C4-2B (cell line): Measurements from ENCODE around the gene TSPAN9.

Source experiments
- ZFX ChIP-seq: fragments of 450-650 bp; IDR thresholded peaks from 2 replicates; pipeline ENCODE4 v1.6.1; 2017
- TF ChIP-seq, protein P1 (sequence below): fragments of 450-650 bp; conservative IDR thresholded peaks from 2 replicates; pipeline ENCODE4 v1.5.1; 2017; ENCODE audit warnings: mild to moderate bottlenecking

DNA sequence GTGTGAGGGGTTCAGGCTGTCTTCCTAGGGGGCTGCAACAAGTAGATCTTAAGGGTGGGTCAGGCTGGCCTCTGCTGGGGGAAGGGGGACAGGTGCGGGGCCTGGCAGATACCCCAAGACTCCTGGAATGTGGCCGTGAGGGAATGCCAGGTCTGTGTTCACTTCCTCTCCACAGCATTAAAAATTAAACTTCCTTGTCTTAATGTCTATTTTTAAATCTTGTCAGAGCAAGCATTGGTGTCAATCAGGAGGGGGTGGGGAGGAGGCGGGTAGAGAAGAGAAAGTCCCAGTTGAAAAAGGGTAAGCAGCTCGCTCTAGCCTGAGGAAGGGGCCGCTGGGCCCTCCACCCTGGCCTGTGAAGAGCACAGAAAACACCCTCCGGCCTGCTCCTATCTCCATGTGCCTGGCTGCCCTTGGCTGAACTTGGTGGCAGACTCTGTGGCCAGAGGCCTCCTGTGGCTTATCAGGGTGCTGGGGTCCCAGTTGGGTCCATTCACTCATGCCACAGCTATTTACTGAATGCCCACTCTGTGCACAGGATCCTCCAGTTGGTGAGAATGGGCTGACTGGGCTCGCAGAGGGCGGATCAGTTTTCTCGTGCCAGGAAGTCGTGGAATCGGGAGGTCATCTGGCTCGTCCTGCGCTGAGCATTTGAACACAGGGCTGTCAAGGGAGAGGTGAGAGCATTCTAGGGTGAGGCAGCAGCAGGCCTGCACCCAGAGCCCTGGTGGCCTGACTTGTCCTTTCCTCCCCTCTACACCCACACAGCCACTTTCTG, 128.8 kb downstream of the TSPAN9 start:
- TF ChIP-seq, protein P1, sequence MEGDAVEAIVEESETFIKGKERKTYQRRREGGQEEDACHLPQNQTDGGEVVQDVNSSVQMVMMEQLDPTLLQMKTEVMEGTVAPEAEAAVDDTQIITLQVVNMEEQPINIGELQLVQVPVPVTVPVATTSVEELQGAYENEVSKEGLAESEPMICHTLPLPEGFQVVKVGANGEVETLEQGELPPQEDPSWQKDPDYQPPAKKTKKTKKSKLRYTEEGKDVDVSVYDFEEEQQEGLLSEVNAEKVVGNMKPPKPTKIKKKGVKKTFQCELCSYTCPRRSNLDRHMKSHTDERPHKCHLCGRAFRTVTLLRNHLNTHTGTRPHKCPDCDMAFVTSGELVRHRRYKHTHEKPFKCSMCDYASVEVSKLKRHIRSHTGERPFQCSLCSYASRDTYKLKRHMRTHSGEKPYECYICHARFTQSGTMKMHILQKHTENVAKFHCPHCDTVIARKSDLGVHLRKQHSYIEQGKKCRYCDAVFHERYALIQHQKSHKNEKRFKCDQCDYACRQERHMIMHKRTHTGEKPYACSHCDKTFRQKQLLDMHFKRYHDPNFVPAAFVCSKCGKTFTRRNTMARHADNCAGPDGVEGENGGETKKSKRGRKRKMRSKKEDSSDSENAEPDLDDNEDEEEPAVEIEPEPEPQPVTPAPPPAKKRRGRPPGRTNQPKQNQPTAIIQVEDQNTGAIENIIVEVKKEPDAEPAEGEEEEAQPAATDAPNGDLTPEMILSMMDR, result no peak
- TF ChIP-seq ZFX, result peak; percentile 37; the same call in 1 of the 2 replicates
